HEK293 (cell line): ENCODE results near the gene HIC1.

Experiments used
- CTCF ChIA-PET: fragments of 350-600 bp; formaldehyde crosslinking; extraction: SDS; loops from one replicate; lab custom pipeline; 2021; ENCODE audit warnings: antibody characterized with exemption; lab: Yijun Ruan, JAX
- POLR2A ChIA-PET: fragments of 300-600 bp; formaldehyde crosslinking; extraction: SDS; loops from one replicate; lab custom pipeline; 2020; ENCODE audit warnings: antibody characterized with exemption, inconsistent platforms; lab: Yijun Ruan, JAX
- H3K27ac ChIP-seq: fragments of 200-500 bp; sonication (Bioruptor generic); 2 replicates; pipeline ENCODE4 v1.5.1; 2014; ENCODE audit warnings: low read depth, low read length, control low read depth, inconsistent platforms; ENCODE audit errors: extremely low read depth
- H3K36me3 ChIP-seq, 2 experiments: fragments of 200-500 bp in 1 of 2; sonication (Bioruptor generic) in 1 of 2; 1 replicate in 1 of 2; 2 replicates in 1 of 2; pipeline ENCODE4 v1.5.1; 2014 to 2017; ENCODE audit warnings: inconsistent platforms in 2 of 2, low read length in 2 of 2; ENCODE audit not compliant: control insufficient read depth in 2 of 2, insufficient read depth in 1 of 2
- H3K4me1 ChIP-seq: fragments of 200-500 bp; sonication (Bioruptor generic); 2 replicates; pipeline ENCODE4 v1.5.1; 2014; ENCODE audit warnings: mild to moderate bottlenecking, low read length, inconsistent platforms; ENCODE audit not compliant: control insufficient read depth, insufficient read depth
- H3K4me3 ChIP-seq: 2 replicates; pipeline ENCODE4 v1.5.1; 2011; ENCODE audit warnings: low read depth, mild to moderate bottlenecking, control low read depth, low read length, moderate library complexity
- H3K9me3 ChIP-seq: fragments of 200-500 bp; sonication (Bioruptor generic); 2 replicates; pipeline ENCODE4 v1.5.1; 2014; ENCODE audit warnings: low read depth, low read length, inconsistent platforms; ENCODE audit not compliant: control insufficient read depth, insufficient read depth
- GFI1B ChIP-seq: fragments of 450-650 bp; formaldehyde crosslinking; IDR thresholded peaks from 2 replicates; pipeline ENCODE4 v1.5.1; 2016; ENCODE audit warnings: missing biosample characterization, missing genetic modification characterization
- GLI2 ChIP-seq: fragments of 450-650 bp; formaldehyde crosslinking; IDR thresholded peaks from 2 replicates; pipeline ENCODE4; 2017; ENCODE audit warnings: missing biosample characterization, missing genetic modification characterization, low read depth, borderline replicate concordance
- GLIS2 ChIP-seq: fragments of 450-650 bp; formaldehyde crosslinking; IDR thresholded peaks from 2 replicates; pipeline ENCODE4 v1.5.1; 2016; ENCODE audit warnings: missing biosample characterization, missing genetic modification characterization
- PRDM10 ChIP-seq: fragments of 450-650 bp; formaldehyde crosslinking; IDR thresholded peaks from 2 replicates; pipeline ENCODE4 v1.5.1; 2016; ENCODE audit warnings: missing biosample characterization, missing genetic modification characterization
- ZBTB11 ChIP-seq: fragments of 450-650 bp; formaldehyde crosslinking; conservative IDR thresholded peaks from 2 replicates; pipeline ENCODE4 v1.5.1; 2016; ENCODE audit warnings: low read depth, missing biosample characterization, missing genetic modification characterization
- ZBTB17 ChIP-seq: fragments of 450-650 bp; formaldehyde crosslinking; IDR thresholded peaks from 2 replicates; pipeline ENCODE4 v1.5.1; 2016; ENCODE audit warnings: missing biosample characterization, missing genetic modification characterization
- ZBTB6 ChIP-seq: fragments of 450-650 bp; formaldehyde crosslinking; IDR thresholded peaks from 2 replicates; pipeline ENCODE4 v1.5.1; 2017; ENCODE audit warnings: missing biosample characterization, missing genetic modification characterization
- ZBTB7A ChIP-seq: fragments of 450-650 bp; formaldehyde crosslinking; IDR thresholded peaks from 2 replicates; pipeline ENCODE4 v1.5.1; 2016; ENCODE audit warnings: low read depth, missing biosample characterization, missing genetic modification characterization
- ZFP3 ChIP-seq: fragments of 450-650 bp; formaldehyde crosslinking; IDR thresholded peaks from 2 replicates; pipeline ENCODE4 v1.5.1; 2016; ENCODE audit warnings: low read depth, missing biosample characterization, missing genetic modification characterization
- ZNF239 ChIP-seq: fragments of 450-650 bp; formaldehyde crosslinking; IDR thresholded peaks from 2 replicates; pipeline ENCODE4 v1.5.1; 2016; ENCODE audit warnings: missing biosample characterization, missing genetic modification characterization
- ZNF391 ChIP-seq: fragments of 450-650 bp; formaldehyde crosslinking; IDR thresholded peaks from 2 replicates; pipeline ENCODE4 v1.5.1; 2016; ENCODE audit warnings: low read depth, missing biosample characterization, missing genetic modification characterization, borderline replicate concordance
- ZNF548 ChIP-seq: fragments of 450-650 bp; formaldehyde crosslinking; IDR thresholded peaks from 2 replicates; pipeline ENCODE4 v1.5.1; 2016; ENCODE audit warnings: missing biosample characterization, missing genetic modification characterization
- ZNF600 ChIP-seq: fragments of 450-650 bp; formaldehyde crosslinking; IDR thresholded peaks from 2 replicates; pipeline ENCODE4 v1.5.1; 2016; ENCODE audit warnings: missing biosample characterization, missing genetic modification characterization
- ZNF670 ChIP-seq: fragments of 450-650 bp; formaldehyde crosslinking; IDR thresholded peaks from 2 replicates; pipeline ENCODE4 v1.5.1; 2016; ENCODE audit warnings: missing biosample characterization, missing genetic modification characterization, low read depth
- ZNF768 ChIP-seq: fragments of 450-650 bp; formaldehyde crosslinking; IDR thresholded peaks from 2 replicates; pipeline ENCODE4 v1.5.1; 2018; ENCODE audit warnings: missing biosample characterization, mild to moderate bottlenecking, missing genetic modification characterization
- ZSCAN5A ChIP-seq: fragments of 450-650 bp; formaldehyde crosslinking; IDR thresholded peaks from 2 replicates; pipeline ENCODE4 v1.5.1; 2016; ENCODE audit warnings: missing biosample characterization, missing genetic modification characterization
- TF ChIP-seq, protein P1 (sequence below): fragments of 450-650 bp; formaldehyde crosslinking; optimal IDR thresholded peaks from 2 replicates; pipeline ENCODE3; 2016; ENCODE audit warnings: missing biosample characterization, mild to moderate bottlenecking, missing genetic modification characterization

The HIC1 gene

DNA sequence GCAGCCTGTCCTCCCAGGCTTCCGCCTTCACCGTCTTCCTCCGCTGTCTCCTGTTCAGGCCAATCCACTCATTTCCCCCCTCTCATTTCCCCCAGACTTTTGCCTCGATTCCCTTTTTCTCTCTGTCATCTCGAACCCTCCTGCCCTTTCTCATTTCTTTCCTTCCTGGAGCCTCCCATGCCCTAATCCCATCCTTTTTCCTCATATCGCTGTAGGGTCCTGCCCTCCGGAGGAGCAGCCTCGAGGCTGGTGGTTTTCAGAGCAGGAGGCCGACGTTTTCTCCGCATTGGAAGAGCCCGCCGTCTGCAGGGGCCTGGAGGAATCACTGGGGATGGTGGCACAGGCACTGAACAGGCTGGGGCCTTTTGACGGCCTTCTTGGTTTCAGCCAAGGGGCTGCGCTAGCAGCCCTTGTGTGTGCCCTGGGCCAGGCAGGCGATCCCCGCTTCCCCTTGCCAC is 12.5 kb upstream of the HIC1 start (continued):
- TF ChIP-seq PRDM10 (peak; percentile 64; the same call in 1 of the 2 replicates), ZBTB11 (tag by site-specific recombination) (no peak), GLI2 (tag by site-specific recombination) (no peak), ZNF670 (tag by site-specific recombination) (no peak), GLIS2 (tag by site-specific recombination) (no peak), ZNF391 (tag by site-specific recombination) (no peak), ZNF239 (tag by site-specific recombination) (no peak), GFI1B (tag by site-specific recombination) (no peak), ZNF600 (tag by site-specific recombination) (peak; percentile 14; the same call in 1 of the 2 replicates), ZNF768 (tag by site-specific recombination) (no peak; the same call in 1 of the 2 replicates), ZFP3 (tag by site-specific recombination) (no peak), ZNF548 (tag by site-specific recombination) (no peak), ZBTB17 (tag by site-specific recombination) (peak; percentile 60; the same call in 1 of the 2 replicates), ZSCAN5A (tag by site-specific recombination) (no peak)
- TF ChIP-seq, protein P1, sequence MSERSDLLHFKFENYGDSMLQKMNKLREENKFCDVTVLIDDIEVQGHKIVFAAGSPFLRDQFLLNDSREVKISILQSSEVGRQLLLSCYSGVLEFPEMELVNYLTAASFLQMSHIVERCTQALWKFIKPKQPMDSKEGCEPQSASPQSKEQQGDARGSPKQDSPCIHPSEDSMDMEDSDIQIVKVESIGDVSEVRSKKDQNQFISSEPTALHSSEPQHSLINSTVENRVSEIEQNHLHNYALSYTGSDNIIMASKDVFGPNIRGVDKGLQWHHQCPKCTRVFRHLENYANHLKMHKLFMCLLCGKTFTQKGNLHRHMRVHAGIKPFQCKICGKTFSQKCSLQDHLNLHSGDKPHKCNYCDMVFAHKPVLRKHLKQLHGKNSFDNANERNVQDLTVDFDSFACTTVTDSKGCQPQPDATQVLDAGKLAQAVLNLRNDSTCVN (tag by site-specific recombination) = no peak

DNA sequence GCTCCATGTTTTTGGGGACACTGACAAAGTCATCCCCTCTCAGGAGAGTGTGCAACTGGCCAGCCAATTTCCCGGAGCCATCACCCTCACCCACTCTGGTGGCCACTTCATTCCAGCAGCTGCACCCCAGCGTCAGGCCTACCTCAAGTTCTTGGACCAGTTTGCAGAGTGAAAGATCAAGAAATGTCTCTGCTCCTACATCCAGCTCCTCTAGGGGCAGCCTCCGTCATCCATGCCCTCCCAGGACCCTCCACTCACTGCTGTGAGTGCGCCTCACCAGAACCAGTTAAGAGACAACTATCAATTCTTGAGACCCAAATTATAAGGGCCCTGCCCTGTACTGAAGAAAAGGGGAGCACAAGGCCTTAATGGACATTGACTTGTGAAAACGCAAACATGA is 12.0 kb upstream of the HIC1 start:
- CTCF ChIA-PET = interaction anchor here (0.6 kb wide), 1 partner anchor 106 kb away, joined by 3 read pairs; no protein-coding TSS in a partner anchor
- Histone ChIP-seq H3K4me3 (no peak overlapping the region), H3K9me3 (no peaks in the 10 kb centered on the region)

More for the DNA sequence above, 12.0 kb upstream of the HIC1 start:
- Histone ChIP-seq H3K27ac (peak overlapping the region; percentile 81; the same call in 1 of the 2 replicates), H3K36me3 (peaks cover 14 to 49% of the 10 kb centered on the region in 2 experiments), H3K4me1 (peaks cover 6% of the 10 kb centered on the region)
- TF ChIP-seq ZBTB6 (tag by site-specific recombination) = 0 out of 2 replicates have a peak, but pooled peaks have one; percentile 42
- no peak for TF ChIP-seq ZBTB7A (tag by site-specific recombination)
- POLR2A ChIA-PET = interaction anchor here (0.9 kb wide), 1 partner anchor 133 kb away, joined by 4 read pairs; no protein-coding TSS in a partner anchor
